Endodermal cell (in vitro differentiated cells): ENCODE measurements around the gene BACH2. TPM values are rescaled to one million over a fixed set of nuclear protein-coding genes. Genes with fewer than 3 reads are reported as not detected.
"Not testable (repeated sequence)": the region's sequence is repeated elsewhere in the genome, so short reads cannot be mapped to it uniquely, and the experiment has no call there.

Source experiments
- DNase-seq: peaks from one replicate; pipeline ENCODE4 v3.0.0-alpha.2; 2017
- H3K27ac ChIP-seq: 2 replicates; pipeline ENCODE4 v1.5.1; 2013; ENCODE audit warnings: mild to moderate bottlenecking, low read depth, low read length, moderate library complexity
- H3K27me3 ChIP-seq: 2 replicates; pipeline ENCODE4 v1.6.1; 2013; ENCODE audit warnings: mild to moderate bottlenecking, low read length, moderate library complexity; ENCODE audit not compliant: insufficient read depth, control insufficient read depth, poor library complexity, severe bottlenecking
- H3K36me3 ChIP-seq: 2 replicates; pipeline ENCODE4 v1.7.0; 2013; ENCODE audit warnings: mild to moderate bottlenecking, low read length, moderate library complexity; ENCODE audit not compliant: control insufficient read depth, insufficient read depth
- H3K4me1 ChIP-seq: one replicate; pipeline ENCODE4 v1.7.0; 2013; ENCODE audit warnings: low read length; ENCODE audit not compliant: control insufficient read depth, insufficient read depth
- H3K4me3 ChIP-seq: 2 replicates; pipeline ENCODE4 v1.5.1; 2013; ENCODE audit warnings: mild to moderate bottlenecking, low read length, moderate library complexity
- H3K9ac ChIP-seq: 2 replicates; pipeline ENCODE4 v1.6.1; 2013; ENCODE audit warnings: mild to moderate bottlenecking, low read length, moderate library complexity; ENCODE audit not compliant: poor library complexity, severe bottlenecking; ENCODE audit errors: extremely low read depth
- H3K9me3 ChIP-seq: 2 replicates; pipeline ENCODE4 v1.6.1; 2013; ENCODE audit warnings: mild to moderate bottlenecking, low read length, moderate library complexity; ENCODE audit not compliant: control insufficient read depth
- H3K27ac Mint-ChIP-seq: 2 replicates; pipeline ENCODE4 v1.8.0; 2020; ENCODE audit warnings: mixed read lengths
- H3K27me3 Mint-ChIP-seq: 2 replicates; pipeline ENCODE4 v1.8.0; 2021; ENCODE audit warnings: mild to moderate bottlenecking, mixed read lengths; ENCODE audit not compliant: insufficient read depth
- H3K36me3 Mint-ChIP-seq: 2 replicates; pipeline ENCODE4 v1.8.0; 2020; ENCODE audit warnings: low read depth, mixed read lengths
- H3K4me1 Mint-ChIP-seq: 2 replicates; pipeline ENCODE4 v1.8.0; 2020; ENCODE audit warnings: mixed read lengths
- H3K4me3 Mint-ChIP-seq: 2 replicates; pipeline ENCODE4 v1.8.0; 2020; ENCODE audit warnings: mild to moderate bottlenecking, moderate library complexity, mixed read lengths
- H3K9me3 Mint-ChIP-seq: 2 replicates; pipeline ENCODE4 v1.8.0; 2020; ENCODE audit warnings: mild to moderate bottlenecking, mixed read lengths
- WGBS, 2 experiments: methylation state at CpG; one replicate each; pipeline versions ENCODE4 v1.1.5 to v1.1.7; 2013; ENCODE audit warnings: missing lambda C conversion rate in 2 of 2, mixed read lengths in 1 of 2; ENCODE audit not compliant: insufficient coverage in 1 of 2, insufficient read length in 1 of 2; 5-methylcytosine and 5-hydroxymethylcytosine counted together
- total RNA-seq, 2 donors: library from RNA; stranded (reverse); fragmentation: NEBNext Ultra II Directional in 1 of 2; extraction: Animal tissue kit (Norgen Biotek cat#: 25700) in 1 of 2; gene quantifications; 2 replicates in 1 of 2; 3 replicates in 1 of 2; pipeline ENCODE4 v1.2.1, GENCODE V29; 2021
- TF ChIP-seq, protein P1 (sequence below): fragments of 200-600 bp; sonication (generic); conservative IDR thresholded peaks from 2 replicates; pipeline ENCODE4 v1.5.0; 2021; ENCODE audit warnings: antibody characterized with exemption, mild to moderate bottlenecking

BACH2 gene
- total RNA-seq, 2 donors from 2014 or later: 11.0 to 22.3 TPM

DNA sequence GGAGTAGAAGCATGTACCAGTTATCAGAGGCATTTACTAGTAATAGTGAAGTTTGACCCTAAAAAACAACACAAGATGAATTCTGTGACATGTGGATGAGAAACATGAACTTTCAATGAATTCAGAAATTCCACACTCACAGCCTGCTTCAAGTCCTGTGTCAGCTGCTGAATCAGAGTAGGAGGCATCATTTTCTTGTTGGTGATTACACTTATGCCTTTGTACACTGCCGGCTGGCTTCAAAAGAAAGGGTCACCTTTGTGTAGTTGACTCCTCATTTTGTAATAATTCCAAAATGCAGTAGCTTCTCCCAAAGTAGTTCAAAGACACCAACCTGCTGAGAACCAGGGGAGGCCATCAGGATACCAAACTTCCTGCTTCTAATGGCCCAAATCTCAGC is 165.5 kb downstream of the BACH2 start:
- Histone ChIP-seq H3K9ac (no peak overlapping the region), H3K27ac (no peak overlapping the region), H3K4me3 (no peak overlapping the region), H3K36me3 (no peaks in the 10 kb centered on the region), H3K9me3 (no peaks in the 10 kb centered on the region), H3K4me1 (no peaks in the 10 kb centered on the region), H3K27me3 (no peaks in the 10 kb centered on the region)
- DNase-seq: no peak
- no peak overlapping the region for H3K27ac Mint-ChIP-seq
- no peaks in the 10 kb centered on the region for H3K36me3 Mint-ChIP-seq
- H3K4me1 Mint-ChIP-seq: no peaks in the 10 kb centered on the region
- no peak overlapping the region for H3K4me3 Mint-ChIP-seq
- no peaks in the 10 kb centered on the region for H3K9me3 Mint-ChIP-seq
- WGBS, 2 experiments: 63 to 87% methylated on average over 1 of the region's 1 CpG
- H3K27me3 Mint-ChIP-seq: no peaks in the 10 kb centered on the region
- TF ChIP-seq, protein P1, sequence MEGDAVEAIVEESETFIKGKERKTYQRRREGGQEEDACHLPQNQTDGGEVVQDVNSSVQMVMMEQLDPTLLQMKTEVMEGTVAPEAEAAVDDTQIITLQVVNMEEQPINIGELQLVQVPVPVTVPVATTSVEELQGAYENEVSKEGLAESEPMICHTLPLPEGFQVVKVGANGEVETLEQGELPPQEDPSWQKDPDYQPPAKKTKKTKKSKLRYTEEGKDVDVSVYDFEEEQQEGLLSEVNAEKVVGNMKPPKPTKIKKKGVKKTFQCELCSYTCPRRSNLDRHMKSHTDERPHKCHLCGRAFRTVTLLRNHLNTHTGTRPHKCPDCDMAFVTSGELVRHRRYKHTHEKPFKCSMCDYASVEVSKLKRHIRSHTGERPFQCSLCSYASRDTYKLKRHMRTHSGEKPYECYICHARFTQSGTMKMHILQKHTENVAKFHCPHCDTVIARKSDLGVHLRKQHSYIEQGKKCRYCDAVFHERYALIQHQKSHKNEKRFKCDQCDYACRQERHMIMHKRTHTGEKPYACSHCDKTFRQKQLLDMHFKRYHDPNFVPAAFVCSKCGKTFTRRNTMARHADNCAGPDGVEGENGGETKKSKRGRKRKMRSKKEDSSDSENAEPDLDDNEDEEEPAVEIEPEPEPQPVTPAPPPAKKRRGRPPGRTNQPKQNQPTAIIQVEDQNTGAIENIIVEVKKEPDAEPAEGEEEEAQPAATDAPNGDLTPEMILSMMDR: no peak

DNA sequence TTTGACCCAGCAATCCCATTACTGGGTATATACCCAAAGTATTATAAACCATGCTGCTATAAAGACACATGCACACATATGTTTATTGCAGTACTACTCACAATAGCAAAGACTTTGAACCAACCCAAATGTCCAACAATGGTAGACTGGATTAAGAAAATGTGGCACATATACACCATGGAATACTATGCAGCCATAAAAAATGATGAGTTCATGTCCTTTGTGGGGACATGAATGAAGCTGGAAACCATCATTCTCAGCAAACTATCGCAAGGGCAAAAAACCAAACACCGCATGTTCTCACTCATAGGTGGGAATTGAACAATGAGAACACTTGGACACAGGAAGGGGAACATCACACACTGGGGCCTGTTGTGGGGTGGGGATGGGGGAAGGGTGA is 168.0 kb downstream of the BACH2 start:
- H3K9me3 Mint-ChIP-seq, H3K9ac ChIP-seq, H3K27ac ChIP-seq, H3K27ac Mint-ChIP-seq, H3K27me3 ChIP-seq, H3K9me3 ChIP-seq, H3K4me1 ChIP-seq, DNase-seq, H3K36me3 ChIP-seq, H3K4me3 ChIP-seq, H3K27me3 Mint-ChIP-seq, H3K4me1 Mint-ChIP-seq, H3K36me3 Mint-ChIP-seq, H3K4me3 Mint-ChIP-seq: not testable (repeated sequence)
- 60% methylated on average over 1 of the region's 2 CpGs; no CpG with 5 or more reads in 1 of the 2 experiments for WGBS, 2 experiments

DNA sequence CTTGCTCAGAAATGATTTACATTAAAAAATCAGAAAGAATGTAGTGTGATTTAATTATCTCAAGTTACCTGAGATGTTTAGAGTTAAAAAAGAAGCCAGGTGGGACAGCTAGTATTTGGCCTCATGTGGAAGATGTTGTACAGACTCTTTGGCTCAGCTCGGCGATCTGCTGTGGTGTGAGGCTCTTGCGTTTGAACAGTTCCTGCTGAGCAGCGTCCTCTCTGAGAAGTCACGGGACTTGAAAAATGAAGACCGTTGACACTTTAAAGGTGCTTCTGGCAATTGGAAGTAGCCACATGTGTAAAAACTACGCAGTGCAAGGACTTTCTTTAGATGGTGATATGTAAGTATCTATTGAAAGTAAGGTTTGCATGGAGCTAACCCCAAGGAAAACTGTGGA is 169.0 kb downstream of the BACH2 start:
- Mint-ChIP-seq H3K27ac (no peak overlapping the region), H3K36me3 (no peaks in the 10 kb centered on the region), H3K9me3 (no peaks in the 10 kb centered on the region), H3K27me3 (no peaks in the 10 kb centered on the region), H3K4me3 (no peak overlapping the region), H3K4me1 (no peaks in the 10 kb centered on the region)
- H3K4me3 ChIP-seq: no peak overlapping the region
- DNase-seq: no peak
- TF ChIP-seq, protein P1: no peak
- H3K36me3 ChIP-seq: no peaks in the 10 kb centered on the region
- H3K4me1 ChIP-seq: no peaks in the 10 kb centered on the region
- H3K27me3 ChIP-seq: no peaks in the 10 kb centered on the region
- WGBS, 2 experiments: 91 to 92% methylated on average over 6 to 7 of the region's 7 CpGs
- H3K27ac ChIP-seq: no peak overlapping the region
- no peaks in the 10 kb centered on the region for H3K9me3 ChIP-seq
- no peak overlapping the region for H3K9ac ChIP-seq

DNA sequence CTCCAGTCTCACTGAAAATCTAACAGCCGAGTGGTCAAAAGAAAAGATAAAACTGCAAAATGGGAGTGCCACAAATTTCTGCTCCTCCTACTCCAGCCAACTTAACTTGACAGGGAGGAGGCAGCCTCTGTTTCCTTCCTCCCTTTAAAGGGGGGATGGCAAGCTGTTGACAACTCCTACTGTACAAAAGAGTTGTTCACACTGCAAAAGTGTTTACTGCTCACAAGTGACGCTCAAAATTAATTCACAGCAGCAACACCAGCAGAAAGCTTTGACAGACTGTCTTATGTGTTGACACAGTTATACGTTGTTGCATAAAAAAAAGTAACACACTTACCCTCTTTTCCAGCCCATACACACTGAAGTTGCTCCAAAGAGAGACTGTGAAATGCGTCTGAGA is 169.8 kb downstream of the BACH2 start:
- Histone ChIP-seq H3K4me3 (no peak overlapping the region), H3K4me1 (no peaks in the 10 kb centered on the region), H3K36me3 (no peaks in the 10 kb centered on the region), H3K27me3 (no peaks in the 10 kb centered on the region), H3K9me3 (no peaks in the 10 kb centered on the region), H3K9ac (no peak overlapping the region), H3K27ac (no peak overlapping the region)
- H3K9me3 Mint-ChIP-seq: no peaks in the 10 kb centered on the region
- WGBS, 2 experiments: 92 to 100% methylated on average over 4 of the region's 4 CpGs
- H3K27ac Mint-ChIP-seq: no peak overlapping the region
- no peaks in the 10 kb centered on the region for H3K4me1 Mint-ChIP-seq
- H3K27me3 Mint-ChIP-seq: no peaks in the 10 kb centered on the region
- no peaks in the 10 kb centered on the region for H3K36me3 Mint-ChIP-seq
- H3K4me3 Mint-ChIP-seq: no peak overlapping the region
- no peak for DNase-seq
- TF ChIP-seq, protein P1: no peak
